D721Med (cell line): ENCODE results near the gene RECK.

Experiments used
- DNase-seq: peaks from one replicate; pipeline ENCODE4 v3.0.0; 2011; ENCODE audit warnings: low spot score; ENCODE audit not compliant: insufficient read length
- FAIRE-seq: peaks from 2 replicates; lab custom pipeline; 2011; peaks lifted over from hg19 to GRCh38; lab: Jason Lieb, UNC
- TF ChIP-seq, protein P1 (sequence below): IDR thresholded peaks from 2 replicates; pipeline ENCODE4 v1.5.1; 2012; ENCODE audit warnings: mild to moderate bottlenecking, control low read depth; ENCODE audit not compliant: insufficient read depth; ENCODE audit errors: missing control alignments

Gene RECK

GRCh38 chr9:36063804-36064447 is 27.2 kb downstream of the RECK start:
- DNase-seq (no peak), FAIRE-seq (no peak)
- TF ChIP-seq, protein P1, sequence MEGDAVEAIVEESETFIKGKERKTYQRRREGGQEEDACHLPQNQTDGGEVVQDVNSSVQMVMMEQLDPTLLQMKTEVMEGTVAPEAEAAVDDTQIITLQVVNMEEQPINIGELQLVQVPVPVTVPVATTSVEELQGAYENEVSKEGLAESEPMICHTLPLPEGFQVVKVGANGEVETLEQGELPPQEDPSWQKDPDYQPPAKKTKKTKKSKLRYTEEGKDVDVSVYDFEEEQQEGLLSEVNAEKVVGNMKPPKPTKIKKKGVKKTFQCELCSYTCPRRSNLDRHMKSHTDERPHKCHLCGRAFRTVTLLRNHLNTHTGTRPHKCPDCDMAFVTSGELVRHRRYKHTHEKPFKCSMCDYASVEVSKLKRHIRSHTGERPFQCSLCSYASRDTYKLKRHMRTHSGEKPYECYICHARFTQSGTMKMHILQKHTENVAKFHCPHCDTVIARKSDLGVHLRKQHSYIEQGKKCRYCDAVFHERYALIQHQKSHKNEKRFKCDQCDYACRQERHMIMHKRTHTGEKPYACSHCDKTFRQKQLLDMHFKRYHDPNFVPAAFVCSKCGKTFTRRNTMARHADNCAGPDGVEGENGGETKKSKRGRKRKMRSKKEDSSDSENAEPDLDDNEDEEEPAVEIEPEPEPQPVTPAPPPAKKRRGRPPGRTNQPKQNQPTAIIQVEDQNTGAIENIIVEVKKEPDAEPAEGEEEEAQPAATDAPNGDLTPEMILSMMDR: no peak

DNA sequence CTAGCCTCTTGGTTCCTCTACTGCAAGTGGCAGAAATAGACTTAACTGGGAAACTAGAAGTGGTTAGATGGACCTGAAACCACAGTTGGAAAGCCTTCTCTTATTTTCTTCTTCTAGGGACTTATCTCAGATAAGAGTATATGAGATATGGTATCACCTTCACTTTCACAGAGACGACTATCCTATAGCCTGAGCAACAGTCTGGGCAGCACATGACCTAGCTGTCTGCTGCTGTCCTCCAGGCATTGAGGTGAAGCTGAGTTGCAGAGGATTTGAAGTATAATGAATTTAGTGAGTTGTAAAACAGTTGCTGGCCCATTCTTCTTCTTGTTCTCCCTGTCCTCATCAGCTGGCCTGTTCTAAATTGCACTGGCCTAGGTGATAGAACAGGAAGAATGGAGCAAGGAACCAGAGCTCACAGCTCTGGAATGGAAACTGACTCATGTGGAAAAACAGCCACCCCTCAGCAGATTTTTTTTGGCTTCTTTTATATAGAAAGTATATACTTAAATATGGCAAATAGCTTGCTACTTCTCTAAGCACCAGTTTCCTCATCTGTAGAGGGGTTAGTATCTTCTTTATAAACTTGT is 27.8 kb downstream of the RECK start:
- TF ChIP-seq, protein P1: no peak
- FAIRE-seq (no peak), DNase-seq (no peak)

GRCh38 chr9:36074055-36074454 is 37.3 kb downstream of the RECK start:
- DNase-seq: no peak
- FAIRE-seq: no peak
- TF ChIP-seq, protein P1: no peak

- TF ChIP-seq, protein P1: no peak
- DNase-seq (no peak), FAIRE-seq (no peak)
These were observed 38.3 kb downstream of the RECK start for GRCh38 chr9:36074870-36075532.

GRCh38 chr9:36078051-36078450 is 41.3 kb downstream of the RECK start:
- no peak for FAIRE-seq
- DNase-seq: no peak

DNA sequence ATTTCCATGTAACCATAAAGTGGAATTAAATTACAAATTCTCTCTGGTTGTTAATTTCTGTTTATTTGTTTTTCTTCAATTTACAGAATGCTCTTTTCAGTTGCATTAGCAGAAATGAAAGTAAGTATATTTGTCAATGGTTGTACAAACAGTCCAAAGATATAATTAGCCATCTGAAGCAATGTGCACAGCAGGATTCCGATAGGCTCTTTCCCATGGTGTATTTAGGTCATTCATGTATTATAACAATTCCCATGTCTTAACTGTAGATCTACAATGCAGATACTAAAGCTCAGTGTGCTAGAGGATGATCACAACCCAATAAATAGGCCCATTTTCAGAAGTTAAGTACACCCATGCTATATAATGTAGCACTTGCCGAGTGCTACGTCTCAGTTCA is 43.8 kb downstream of the RECK start:
- DNase-seq (no peak), FAIRE-seq (no peak)
- TF ChIP-seq, protein P1: no peak

More at GRCh38 chr9:36078051-36078450, 41.3 kb downstream of the RECK start:
- TF ChIP-seq, protein P1: no peak

GRCh38 chr9:36082931-36083330 is 46.2 kb downstream of the RECK start:
- DNase-seq (no peak), FAIRE-seq (no peak)
- TF ChIP-seq, protein P1: no peak
